IPS-15b (cell line): ENCODE data around the gene DOCK9.

Source experiments
- H3K27me3 ChIP-seq: one replicate; pipeline ENCODE4 v1.6.1; 2013; ENCODE audit warnings: low read length; ENCODE audit not compliant: control insufficient read depth, insufficient read depth
- H3K36me3 ChIP-seq: one replicate; pipeline ENCODE4 v1.6.1; 2013; ENCODE audit warnings: low read length; ENCODE audit not compliant: control insufficient read depth, insufficient read depth
- H3K4me1 ChIP-seq: one replicate; pipeline ENCODE4 v1.6.1; 2013; ENCODE audit warnings: mild to moderate bottlenecking, low read length; ENCODE audit not compliant: control insufficient read depth, insufficient read depth
- H3K4me3 ChIP-seq: one replicate; pipeline ENCODE4 v1.5.1; 2013; ENCODE audit warnings: low read depth, low read length
- H3K9ac ChIP-seq: one replicate; pipeline ENCODE4 v1.6.1; 2013; ENCODE audit warnings: low read depth, mild to moderate bottlenecking, low read length
- H3K9me3 ChIP-seq: one replicate; pipeline ENCODE4 v1.6.1; 2013; ENCODE audit warnings: mild to moderate bottlenecking, low read length; ENCODE audit not compliant: control insufficient read depth, insufficient read depth

DOCK9 gene

DNA sequence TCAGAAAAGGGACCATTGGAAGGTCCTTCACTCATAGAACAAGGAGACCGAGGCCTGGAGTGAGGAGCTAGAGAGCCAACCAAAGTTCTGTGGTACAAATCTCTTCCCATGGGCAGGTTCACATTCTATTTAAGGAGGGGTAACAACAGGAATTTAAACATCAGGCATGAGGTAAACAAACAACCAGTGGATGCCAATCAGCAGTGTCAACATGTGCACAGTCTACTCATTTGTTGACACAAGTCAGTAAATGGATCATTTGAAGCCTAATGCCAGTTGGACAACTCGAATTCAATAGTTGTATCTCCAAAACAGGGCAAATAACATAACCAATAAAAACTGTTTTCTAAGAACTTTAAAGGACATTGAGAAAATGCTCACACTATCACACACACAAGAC lies 6.3 kb upstream of the DOCK9 start:
- peaks cover 6% of the 10 kb centered on the region for H3K4me1 ChIP-seq
- no peak overlapping the region for H3K9ac ChIP-seq
- H3K27me3 ChIP-seq: no peaks in the 10 kb centered on the region
- H3K4me3 ChIP-seq: no peak overlapping the region
- H3K9me3 ChIP-seq: no peaks in the 10 kb centered on the region
- no peaks in the 10 kb centered on the region for H3K36me3 ChIP-seq

DNA sequence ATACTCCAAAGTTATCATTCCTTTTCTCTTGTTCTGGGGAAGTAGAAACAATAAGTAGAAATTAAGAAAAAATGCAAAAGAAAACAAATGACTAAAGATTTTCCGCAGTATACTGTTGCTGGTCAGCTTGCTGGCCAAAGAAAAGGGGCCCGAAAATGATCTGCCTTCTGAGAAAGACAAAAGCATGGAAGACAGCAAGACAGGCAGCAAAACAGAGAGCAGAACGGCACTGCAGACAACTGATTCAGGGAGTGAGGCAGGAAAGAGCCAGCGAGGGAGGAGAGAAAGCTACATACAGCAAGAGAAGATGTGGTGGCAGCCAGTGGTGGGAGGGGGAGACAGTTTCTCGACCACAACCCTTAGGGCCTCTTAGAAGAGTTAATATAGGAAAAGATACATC lies 5.3 kb upstream of the DOCK9 start:
- H3K36me3 ChIP-seq: no peaks in the 10 kb centered on the region
- no peak overlapping the region for H3K4me3 ChIP-seq
- H3K27me3 ChIP-seq: no peaks in the 10 kb centered on the region
- H3K9ac ChIP-seq: no peak overlapping the region
- H3K9me3 ChIP-seq: no peaks in the 10 kb centered on the region
- peaks cover 7% of the 10 kb centered on the region for H3K4me1 ChIP-seq

DNA sequence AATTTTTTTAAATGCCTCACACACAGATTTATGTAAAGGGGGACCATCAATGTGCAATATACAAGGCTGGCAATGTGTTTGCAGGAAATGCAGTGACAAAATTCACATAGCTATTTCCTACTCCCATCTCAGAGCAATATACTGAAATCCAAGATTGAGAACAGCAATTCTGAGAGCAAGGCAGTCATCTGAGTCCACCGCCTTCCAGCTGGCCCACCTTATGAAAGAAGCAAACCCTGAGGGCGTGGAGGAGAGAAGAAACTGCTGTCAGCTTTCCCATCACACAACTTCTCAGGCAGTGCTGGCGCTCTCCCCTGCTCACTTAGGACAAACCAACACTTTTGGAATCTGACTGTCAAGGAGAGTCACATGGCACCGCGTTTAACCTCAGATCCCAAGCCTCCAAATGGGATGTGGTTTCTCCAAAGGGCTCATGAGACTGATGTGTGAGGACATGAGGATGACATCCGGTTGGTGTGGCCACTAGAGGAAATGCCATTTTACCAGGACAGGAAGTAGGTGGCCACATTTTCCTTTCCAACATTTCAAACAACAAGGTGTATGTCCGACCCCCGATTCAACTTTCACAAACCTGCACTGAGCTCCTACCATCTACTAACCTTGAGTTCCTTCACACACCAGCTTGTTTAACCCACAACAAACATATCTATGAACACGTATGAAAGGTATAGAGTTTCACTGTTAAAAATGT lies 3.7 kb upstream of the DOCK9 start:
- no peak overlapping the region for H3K4me3 ChIP-seq
- no peaks in the 10 kb centered on the region for H3K27me3 ChIP-seq
- peaks cover 13% of the 10 kb centered on the region for H3K4me1 ChIP-seq
- no peaks in the 10 kb centered on the region for H3K9me3 ChIP-seq
- no peak overlapping the region for H3K9ac ChIP-seq
- H3K36me3 ChIP-seq: no peaks in the 10 kb centered on the region

DNA sequence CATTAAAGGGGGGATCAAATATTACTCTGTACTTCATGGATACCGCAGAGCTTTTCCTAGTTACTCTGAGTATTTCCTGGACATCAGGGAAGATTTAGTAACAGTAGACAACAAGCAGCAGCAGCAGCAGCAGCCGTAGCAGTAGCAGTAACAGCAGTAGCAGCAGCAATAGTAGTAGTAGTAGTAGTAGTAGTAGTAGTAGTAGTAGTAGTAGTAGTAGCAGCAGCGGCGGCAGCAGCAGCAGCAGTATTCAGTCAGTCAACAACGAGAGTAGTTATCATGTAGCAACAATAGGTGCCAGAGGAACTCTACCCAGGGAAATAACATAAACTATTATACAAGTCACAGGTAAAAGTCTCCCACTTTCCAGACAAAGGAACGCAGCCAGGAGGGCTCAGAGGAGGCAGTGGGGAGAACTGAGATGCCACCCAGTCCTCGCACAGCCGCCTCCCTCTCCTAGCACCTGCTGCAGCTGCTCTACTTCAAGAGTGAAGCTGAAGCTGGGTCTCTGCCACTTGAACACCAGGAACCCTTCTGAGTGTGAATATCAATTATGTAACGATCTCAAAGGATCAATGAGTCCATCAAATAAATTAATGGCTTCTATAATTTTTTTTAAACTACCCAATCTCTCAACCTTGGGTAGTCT lies 1.3 kb upstream of the DOCK9 start:
- Histone ChIP-seq H3K9ac (no peak overlapping the region), H3K27me3 (no peaks in the 10 kb centered on the region), H3K9me3 (no peaks in the 10 kb centered on the region), H3K4me3 (no peak overlapping the region), H3K4me1 (peaks cover 7% of the 10 kb centered on the region), H3K36me3 (no peaks in the 10 kb centered on the region)

DNA sequence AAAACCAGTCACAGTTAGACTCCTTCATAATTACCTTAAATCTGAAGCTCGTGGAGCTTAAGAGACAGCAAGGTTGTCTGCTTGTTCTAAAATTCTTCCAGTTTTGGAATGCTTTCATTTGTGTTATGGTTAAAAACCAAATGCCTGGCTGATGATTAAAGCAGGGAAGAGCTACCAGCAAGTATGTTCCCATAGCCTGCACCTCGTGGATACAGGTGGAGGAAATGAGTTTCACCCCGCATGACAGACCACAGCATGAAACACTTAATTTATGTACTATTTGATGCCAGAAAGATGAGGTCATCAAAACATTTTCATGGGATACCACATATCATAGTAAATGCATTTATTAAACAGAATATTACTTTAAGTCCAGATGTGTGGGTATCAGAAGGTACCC lies 416 bp upstream of the DOCK9 start:
- no peaks in the 10 kb centered on the region for H3K36me3 ChIP-seq
- H3K4me1 ChIP-seq: peaks cover 7% of the 10 kb centered on the region
- no peaks in the 10 kb centered on the region for H3K27me3 ChIP-seq
- no peak overlapping the region for H3K4me3 ChIP-seq
- H3K9ac ChIP-seq: no peak overlapping the region
- no peaks in the 10 kb centered on the region for H3K9me3 ChIP-seq

DNA sequence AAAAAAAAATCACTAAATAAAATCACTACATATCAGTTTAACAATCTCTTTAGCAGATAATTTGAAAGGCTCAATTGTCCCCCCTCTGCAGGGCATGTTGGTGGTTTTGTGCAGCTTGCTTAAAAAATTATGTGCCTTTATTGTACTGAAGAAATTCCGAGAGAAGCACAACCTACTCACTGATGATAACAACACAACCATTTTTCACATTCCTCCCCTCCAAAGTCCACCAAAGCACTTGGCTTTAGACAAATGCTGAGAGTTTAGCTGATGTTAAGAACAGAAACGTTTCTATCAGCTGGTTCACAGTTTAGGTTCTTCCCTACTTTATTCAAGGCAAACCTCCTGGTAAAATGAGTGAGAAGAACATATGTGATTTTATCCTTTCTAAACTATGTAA lies 923 bp downstream of the DOCK9 start:
- Histone ChIP-seq H3K4me1 (peaks cover 11% of the 10 kb centered on the region), H3K9ac (no peak overlapping the region), H3K4me3 (no peak overlapping the region), H3K9me3 (no peaks in the 10 kb centered on the region), H3K36me3 (no peaks in the 10 kb centered on the region), H3K27me3 (no peaks in the 10 kb centered on the region)

DNA sequence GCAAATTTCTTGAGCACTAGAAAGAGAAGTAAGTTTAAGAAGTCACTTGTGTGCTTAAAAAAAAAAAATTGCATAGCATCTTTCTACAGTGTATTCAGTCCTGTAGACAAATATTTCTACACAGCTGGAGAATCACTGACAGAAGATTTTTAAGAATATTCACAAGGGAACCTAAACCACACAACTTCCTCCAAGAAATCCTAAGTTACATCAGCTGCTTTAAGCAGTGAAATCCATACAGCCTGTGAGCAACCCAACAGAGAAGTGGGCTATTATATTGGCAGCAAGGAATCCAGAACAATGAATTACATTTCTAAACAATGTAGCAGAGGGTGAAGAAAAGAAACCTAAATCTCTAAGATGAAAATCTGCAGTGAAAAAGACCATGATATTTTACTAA lies 1.5 kb downstream of the DOCK9 start:
- Histone ChIP-seq H3K4me3 (no peak overlapping the region), H3K36me3 (no peaks in the 10 kb centered on the region)

DNA sequence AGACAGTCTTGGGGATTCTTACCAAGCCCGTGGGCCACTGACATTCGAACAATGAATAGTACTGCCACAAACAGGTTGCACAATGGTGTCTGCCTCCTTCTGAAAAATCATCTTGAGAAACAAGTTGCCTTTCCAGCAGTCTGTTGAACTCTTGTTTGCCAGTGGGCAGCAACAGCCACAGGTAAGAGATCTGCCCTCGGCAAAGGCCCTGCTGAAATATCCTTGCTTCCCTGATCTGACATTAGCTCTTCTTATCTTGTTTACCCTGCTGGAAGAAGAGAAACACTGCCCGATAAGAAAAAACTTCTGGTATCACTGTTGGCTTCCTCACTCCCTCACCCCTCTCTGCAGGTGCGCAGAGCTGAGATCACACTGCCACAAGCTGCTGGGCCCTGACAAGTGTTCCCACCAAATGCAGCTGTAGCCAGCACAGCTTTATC lies 2.0 kb downstream of the DOCK9 start:
- Histone ChIP-seq H3K36me3 (no peaks in the 10 kb centered on the region), H3K9ac (no peak overlapping the region), H3K4me3 (no peak overlapping the region), H3K4me1 (peaks cover 11% of the 10 kb centered on the region), H3K9me3 (no peaks in the 10 kb centered on the region), H3K27me3 (no peaks in the 10 kb centered on the region)

More for the DNA sequence above, 1.5 kb downstream of the DOCK9 start:
- Histone ChIP-seq H3K9ac (no peak overlapping the region), H3K27me3 (no peaks in the 10 kb centered on the region), H3K9me3 (no peaks in the 10 kb centered on the region), H3K4me1 (peaks cover 11% of the 10 kb centered on the region)

DNA sequence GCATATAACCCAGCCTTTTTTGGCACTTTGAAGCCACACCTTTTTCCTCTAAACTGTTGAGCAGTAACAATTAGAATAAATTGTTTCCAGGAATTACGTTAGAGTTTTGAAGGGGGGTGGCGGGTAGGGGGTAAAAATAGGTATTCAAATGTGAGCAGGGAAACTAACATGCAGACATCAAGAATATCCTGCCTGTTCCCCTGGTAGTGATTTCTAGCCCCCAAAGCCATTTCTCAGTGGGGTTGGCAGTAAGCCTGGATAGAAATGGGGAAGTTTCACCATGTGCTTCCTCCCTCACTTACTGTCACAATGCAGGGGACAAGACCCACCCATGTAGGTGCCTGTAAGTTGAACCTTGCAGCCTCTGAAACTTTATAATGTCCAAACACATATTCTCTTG lies 3.8 kb downstream of the DOCK9 start:
- H3K27me3 ChIP-seq: no peaks in the 10 kb centered on the region
- H3K4me1 ChIP-seq: peaks cover 11% of the 10 kb centered on the region
- H3K36me3 ChIP-seq: no peaks in the 10 kb centered on the region

DNA sequence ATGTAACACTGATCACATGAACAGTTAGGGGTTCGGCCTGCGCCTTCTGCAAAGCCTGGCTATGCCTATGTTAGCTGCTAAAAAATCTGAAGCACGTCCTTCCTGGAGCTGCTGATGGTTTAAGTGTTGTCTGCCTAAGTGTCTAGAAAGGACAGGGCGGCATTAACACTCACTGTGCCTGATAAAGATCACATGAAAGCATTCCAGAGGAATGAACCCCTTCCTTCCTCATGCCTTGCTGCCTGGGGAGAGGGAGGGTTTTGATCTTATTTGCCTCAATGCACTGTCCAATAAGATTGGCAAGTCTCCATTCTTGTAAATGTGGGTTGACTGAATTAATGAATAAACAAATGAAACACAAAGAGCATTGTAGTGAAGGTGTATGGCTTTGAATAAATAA lies 5.2 kb downstream of the DOCK9 start:
- no peaks in the 10 kb centered on the region for H3K9me3 ChIP-seq
- no peaks in the 10 kb centered on the region for H3K27me3 ChIP-seq
- no peaks in the 10 kb centered on the region for H3K36me3 ChIP-seq
- peaks cover 4% of the 10 kb centered on the region for H3K4me1 ChIP-seq
- H3K4me3 ChIP-seq: no peak overlapping the region
- no peak overlapping the region for H3K9ac ChIP-seq

More for the DNA sequence above, 3.8 kb downstream of the DOCK9 start:
- no peaks in the 10 kb centered on the region for H3K9me3 ChIP-seq
- no peak overlapping the region for H3K9ac ChIP-seq
- no peak overlapping the region for H3K4me3 ChIP-seq

DNA sequence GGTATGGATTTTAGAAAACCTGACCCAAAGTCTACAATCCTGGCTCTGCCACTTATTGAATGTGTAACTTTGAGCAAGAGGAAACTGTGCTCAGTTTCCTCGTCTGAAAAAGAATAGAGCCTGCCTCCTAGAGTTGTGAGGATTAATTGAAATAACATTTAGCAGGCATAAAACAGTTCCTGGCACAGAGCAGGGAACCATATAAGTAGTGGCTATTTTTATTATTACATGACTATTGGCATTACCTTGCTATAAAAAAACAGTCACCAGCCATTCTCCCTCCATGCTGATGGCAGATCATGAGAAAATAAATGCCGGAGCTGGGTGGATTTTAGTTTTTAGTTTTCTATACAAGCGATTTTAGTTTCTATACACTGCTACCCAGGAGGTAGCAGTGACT lies 5.8 kb downstream of the DOCK9 start:
- H3K4me3 ChIP-seq: no peak overlapping the region
- no peaks in the 10 kb centered on the region for H3K27me3 ChIP-seq
- H3K9ac ChIP-seq: no peak overlapping the region
- no peaks in the 10 kb centered on the region for H3K36me3 ChIP-seq
- H3K4me1 ChIP-seq: peaks cover 3% of the 10 kb centered on the region
- no peaks in the 10 kb centered on the region for H3K9me3 ChIP-seq

DNA sequence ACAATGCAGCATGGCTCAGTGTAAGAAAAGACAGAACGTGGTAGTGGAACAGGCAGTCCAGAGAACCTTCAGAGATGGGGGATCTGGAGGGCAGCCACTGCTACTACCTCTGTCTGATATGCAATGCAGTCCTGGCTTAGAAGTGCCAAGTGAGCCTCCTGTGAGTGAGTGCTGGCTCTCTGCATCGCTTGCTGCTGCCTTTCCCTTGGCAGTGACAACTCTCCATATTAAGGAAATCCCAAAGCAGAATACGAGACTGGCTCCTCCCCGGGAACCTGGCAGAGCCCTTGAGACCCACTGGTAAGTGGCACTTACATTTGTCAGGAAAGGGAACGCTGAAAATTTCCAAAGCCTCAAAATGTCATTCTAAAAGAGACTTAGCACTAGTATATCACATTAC lies 7.5 kb downstream of the DOCK9 start:
- no peaks in the 10 kb centered on the region for H3K9me3 ChIP-seq
- H3K4me3 ChIP-seq: no peak overlapping the region
- H3K36me3 ChIP-seq: no peaks in the 10 kb centered on the region
- H3K27me3 ChIP-seq: no peaks in the 10 kb centered on the region
- peaks cover 3% of the 10 kb centered on the region for H3K4me1 ChIP-seq
- H3K9ac ChIP-seq: no peak overlapping the region
